ENCODE measurements around the gene SMC1B. TPM values are rescaled to one million over a fixed set of nuclear protein-coding genes. Genes with fewer than 3 reads are reported as not detected.

SMC1B gene
- total RNA-seq, 2 experiments from 2014 or later = 0.50 to 0.81 TPM

DNA sequence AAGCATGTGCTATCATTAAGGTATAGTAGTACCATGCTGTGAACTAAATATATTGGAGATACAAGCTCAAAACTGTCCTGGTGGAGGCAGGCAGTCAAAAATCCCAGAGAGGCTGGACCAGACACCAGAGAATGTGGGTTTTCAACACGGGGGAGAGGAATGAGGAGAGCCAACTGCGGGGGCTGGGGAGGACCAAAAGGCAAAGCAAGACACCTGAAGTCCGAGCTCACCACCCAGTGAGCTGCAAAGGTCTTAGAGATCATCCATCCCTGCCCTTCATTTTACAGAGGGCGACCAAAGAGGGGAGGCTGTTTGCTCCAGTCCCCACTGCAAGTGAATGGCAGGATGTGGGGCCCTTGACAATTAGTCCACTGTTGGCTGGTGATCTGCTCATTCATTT is 10.1 kb upstream of the SMC1B start:
- H3K36me3 Mint-ChIP-seq (ENCODE audit: low read depth) = peaks cover 22% of the 10 kb centered on the region
- peak; percentile 5 for DNase-seq
- POLR2A ChIA-PET = interaction anchor here (1.2 kb wide), 1 partner anchor 10 kb away, joined by 3 read pairs; the partner anchor contains the start of gene RIBC2
- H3K4me3 Mint-ChIP-seq = no peak overlapping the region
- CTCF ChIA-PET = interaction anchor here (1.0 kb wide), 1 partner anchor 9 kb away, joined by 3 read pairs; no protein-coding TSS in a partner anchor
- H3K27me3 Mint-ChIP-seq = no peaks in the 10 kb centered on the region
- H3K9me3 Mint-ChIP-seq = no peaks in the 10 kb centered on the region
- H3K4me1 Mint-ChIP-seq = no peaks in the 10 kb centered on the region
- H3K27ac Mint-ChIP-seq = no peak overlapping the region

DNA sequence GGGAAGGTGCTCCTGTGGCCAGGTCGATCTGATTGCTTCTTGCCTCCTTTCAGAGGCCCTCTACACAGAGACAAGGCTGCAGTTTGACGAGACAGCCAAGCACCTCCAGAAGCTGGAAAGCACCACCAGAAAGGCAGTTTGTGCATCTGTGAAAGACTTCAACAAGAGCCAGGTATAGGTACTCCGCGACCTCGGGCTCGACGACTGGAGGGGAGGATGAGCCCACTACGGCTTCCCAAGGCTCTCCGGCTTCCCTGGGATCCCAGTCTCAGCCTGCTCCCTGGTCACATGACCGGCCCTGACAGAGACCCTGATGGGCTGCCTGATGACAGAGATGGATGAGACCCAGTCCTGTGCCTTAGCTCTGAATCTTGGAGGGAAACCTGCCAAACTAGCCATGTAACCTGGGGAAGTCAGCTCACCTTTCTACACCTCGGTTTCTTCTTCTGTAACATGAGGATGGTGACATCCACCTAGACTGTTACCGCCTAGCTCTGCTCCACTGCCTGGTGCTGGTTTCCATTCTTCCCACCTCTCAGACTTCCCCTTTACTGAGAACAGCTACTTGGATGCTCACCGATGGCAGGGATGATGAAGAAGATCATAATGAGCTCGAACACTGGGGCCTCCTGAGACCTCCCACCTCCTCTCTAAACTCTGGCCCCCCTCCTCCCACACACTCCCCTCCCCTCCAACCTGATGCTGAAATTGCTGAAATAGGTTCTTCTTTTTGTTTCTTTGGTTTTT is 9.0 kb upstream of the SMC1B start:
- POLR2A ChIA-PET = interaction anchor here (1.2 kb wide), 1 partner anchor 8 kb away, joined by 3 read pairs; the partner anchor contains the start of gene RIBC2
- CTCF ChIA-PET = interaction anchor here (0.6 kb wide), 2 partner anchors 151 to 152 kb away, joined by 3 to 5 read pairs; no protein-coding TSS in a partner anchor

GRCh38 chr22:45421349-45422055 is 8.1 kb upstream of the SMC1B start:
- H3K4me3 Mint-ChIP-seq = no peak overlapping the region
- no peaks in the 10 kb centered on the region for H3K27me3 Mint-ChIP-seq
- H3K9me3 Mint-ChIP-seq = no peaks in the 10 kb centered on the region
- ChIA-PET CTCF (no interaction called here), POLR2A (no interaction called here)
- no peak overlapping the region for H3K27ac Mint-ChIP-seq
- DNase-seq = no peak
- H3K4me1 Mint-ChIP-seq = no peaks in the 10 kb centered on the region
- H3K36me3 Mint-ChIP-seq (ENCODE audit: low read depth) = peaks cover 26% of the 10 kb centered on the region

More for the DNA sequence above, 9.0 kb upstream of the SMC1B start:
- Mint-ChIP-seq H3K36me3 (ENCODE audit: low read depth) (peaks cover 28% of the 10 kb centered on the region), H3K27me3 (no peaks in the 10 kb centered on the region), H3K4me3 (no peak overlapping the region), H3K27ac (no peak overlapping the region), H3K4me1 (no peaks in the 10 kb centered on the region), H3K9me3 (no peaks in the 10 kb centered on the region)
- DNase-seq = peak; percentile 17

DNA sequence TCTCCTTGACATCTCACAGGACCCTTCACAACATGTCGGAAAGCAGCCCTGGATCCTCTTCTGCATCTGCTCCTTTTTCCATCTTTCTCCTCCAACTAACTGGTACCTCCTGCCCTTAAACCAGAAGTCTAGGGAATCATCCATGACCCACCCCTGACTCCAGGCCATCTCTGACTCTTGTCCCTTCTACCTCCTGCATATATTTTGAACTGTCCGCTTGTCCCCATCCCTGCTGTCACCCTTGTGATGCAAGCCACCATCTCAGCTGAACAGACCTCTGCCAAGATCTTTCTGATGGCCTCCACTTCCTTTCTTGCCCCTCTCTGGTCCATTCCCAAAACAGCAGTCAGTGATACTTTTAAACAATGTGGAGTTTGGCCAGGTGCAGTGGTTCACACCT is 7.1 kb upstream of the SMC1B start:
- Mint-ChIP-seq H3K9me3 (no peaks in the 10 kb centered on the region), H3K27me3 (no peaks in the 10 kb centered on the region), H3K27ac (no peak overlapping the region), H3K36me3 (ENCODE audit: low read depth) (peaks cover 22% of the 10 kb centered on the region), H3K4me1 (peaks cover 3% of the 10 kb centered on the region), H3K4me3 (no peak overlapping the region)
- ChIA-PET POLR2A (no interaction called here), CTCF (no interaction called here)
- peak; percentile 11 for DNase-seq

GRCh38 chr22:45420011-45420410 is 6.6 kb upstream of the SMC1B start:
- peaks cover 22% of the 10 kb centered on the region for H3K36me3 Mint-ChIP-seq (ENCODE audit: low read depth)

DNA sequence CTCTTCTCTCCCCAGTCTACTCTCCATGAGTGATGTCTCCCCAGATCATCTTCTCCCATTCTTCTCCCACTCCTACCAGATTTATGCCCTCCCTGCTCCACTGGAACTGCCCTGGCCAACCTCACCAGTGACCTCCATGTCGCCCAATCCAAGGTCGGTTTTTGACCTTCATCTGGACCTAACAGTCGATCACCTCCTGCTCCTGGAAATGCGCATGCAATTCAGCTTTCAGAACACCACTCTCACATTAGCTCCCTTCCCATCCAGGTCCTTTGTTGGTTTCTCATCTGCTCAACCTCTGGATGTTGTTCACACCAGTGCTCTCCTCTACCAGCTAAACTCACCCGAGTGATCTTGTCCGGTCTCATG is 5.4 kb upstream of the SMC1B start:
- Mint-ChIP-seq H3K27ac (no peak overlapping the region), H3K36me3 (ENCODE audit: low read depth) (peaks cover 22% of the 10 kb centered on the region), H3K4me3 (no peak overlapping the region), H3K9me3 (no peaks in the 10 kb centered on the region), H3K27me3 (no peaks in the 10 kb centered on the region), H3K4me1 (peaks cover 14% of the 10 kb centered on the region)
- DNase-seq = no peak
- ChIA-PET CTCF (interaction anchor here (0.6 kb wide), 1 partner anchor 25 kb away, joined by 3 read pairs; no protein-coding TSS in a partner anchor), POLR2A (no interaction called here)

More at GRCh38 chr22:45420011-45420410, 6.6 kb upstream of the SMC1B start:
- ChIA-PET CTCF (no interaction called here), POLR2A (no interaction called here)
- Mint-ChIP-seq H3K4me3 (no peak overlapping the region), H3K27me3 (no peaks in the 10 kb centered on the region), H3K27ac (no peak overlapping the region), H3K4me1 (peaks cover 3% of the 10 kb centered on the region), H3K9me3 (no peaks in the 10 kb centered on the region)
- DNase-seq = no peak

DNA sequence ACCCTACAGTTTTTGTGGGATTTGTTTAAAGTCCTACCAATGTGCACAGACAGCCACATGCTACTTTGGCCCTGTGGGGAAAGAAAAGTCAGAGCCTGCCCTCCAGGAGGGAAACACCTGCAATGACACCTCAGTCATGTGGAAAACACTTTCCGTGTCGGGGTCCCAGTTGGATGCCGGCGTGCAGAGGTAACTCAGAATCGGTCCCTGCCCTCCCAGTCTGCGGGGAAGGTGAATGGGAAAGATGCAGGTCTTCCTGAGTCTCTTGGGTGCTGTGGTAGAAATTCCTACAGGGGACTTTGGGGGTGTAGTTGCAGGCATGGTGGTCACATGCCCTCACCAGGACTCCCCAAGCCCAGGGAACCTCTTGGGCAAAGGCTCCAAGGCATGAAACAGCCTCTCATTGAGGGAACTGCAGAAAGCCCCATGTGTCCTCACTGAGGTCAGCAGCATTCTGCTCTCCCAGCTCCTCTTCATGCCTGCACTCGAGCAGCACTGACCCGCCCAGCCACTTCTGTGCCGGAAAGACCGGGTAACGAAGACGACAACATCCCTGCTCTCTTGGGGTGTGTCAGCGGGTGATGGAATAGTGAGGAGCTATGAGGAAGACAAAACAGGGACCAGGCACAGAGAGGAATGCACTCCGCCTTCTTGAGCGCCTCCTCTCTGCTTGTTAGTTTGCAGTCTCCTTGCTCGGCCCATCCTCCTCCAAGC is 4.8 kb upstream of the SMC1B start:
- Mint-ChIP-seq H3K36me3 (ENCODE audit: low read depth) (peaks cover 22% of the 10 kb centered on the region), H3K27ac (no peak overlapping the region), H3K9me3 (no peaks in the 10 kb centered on the region), H3K4me3 (no peak overlapping the region), H3K4me1 (peaks cover 18% of the 10 kb centered on the region), H3K27me3 (no peaks in the 10 kb centered on the region)
- DNase-seq = no peak
- ChIA-PET POLR2A (no interaction called here), CTCF (interaction anchor here (0.6 kb wide), 1 partner anchor 25 kb away, joined by 3 read pairs; no protein-coding TSS in a partner anchor)

DNA sequence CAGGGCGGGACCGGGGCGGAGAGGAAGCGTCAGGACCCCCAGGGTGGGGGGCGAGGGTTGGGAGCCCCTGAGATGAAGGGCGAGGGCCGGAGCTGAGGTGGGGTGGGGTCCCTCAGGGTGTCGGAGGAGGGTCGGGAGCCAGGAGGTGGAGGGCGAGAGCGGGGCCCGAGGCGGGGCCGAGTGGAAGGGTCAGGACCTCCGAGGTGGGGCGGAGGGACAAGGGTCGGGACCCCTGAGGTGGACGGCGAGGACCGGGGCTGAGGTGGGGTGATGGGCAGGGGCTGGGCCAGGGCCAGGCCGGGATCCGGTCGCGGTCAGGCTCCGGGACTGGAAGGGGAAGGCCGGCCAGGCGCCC is 409 bp downstream of the SMC1B start:
- Mint-ChIP-seq H3K4me1 (peaks cover 23% of the 10 kb centered on the region), H3K9me3 (no peaks in the 10 kb centered on the region), H3K27ac (no peak overlapping the region), H3K27me3 (no peaks in the 10 kb centered on the region), H3K4me3 (peak overlapping the region; percentile 59), H3K36me3 (ENCODE audit: low read depth) (peaks cover 10% of the 10 kb centered on the region)
- POLR2A ChIA-PET = interaction anchor here (1.1 to 1.8 kb wide), 4 partner anchors 16 to 249 kb away, joined by 3 to 10 read pairs (median 5); partner anchors contain the start of gene NUP50
- DNase-seq = no peak
- CTCF ChIA-PET = no interaction called here

GRCh38 chr22:45407793-45408192 is 5.6 kb downstream of the SMC1B start:
- Mint-ChIP-seq H3K4me3 (no peak overlapping the region), H3K36me3 (ENCODE audit: low read depth) (peaks cover 3% of the 10 kb centered on the region), H3K9me3 (no peaks in the 10 kb centered on the region), H3K4me1 (peaks cover 5% of the 10 kb centered on the region), H3K27me3 (no peaks in the 10 kb centered on the region), H3K27ac (no peak overlapping the region)
- POLR2A ChIA-PET = no interaction called here
- CTCF ChIA-PET = interaction anchor here (1.0 kb wide), 1 partner anchor 10 kb away, joined by 3 read pairs; no protein-coding TSS in a partner anchor
- DNase-seq = no peak

DNA sequence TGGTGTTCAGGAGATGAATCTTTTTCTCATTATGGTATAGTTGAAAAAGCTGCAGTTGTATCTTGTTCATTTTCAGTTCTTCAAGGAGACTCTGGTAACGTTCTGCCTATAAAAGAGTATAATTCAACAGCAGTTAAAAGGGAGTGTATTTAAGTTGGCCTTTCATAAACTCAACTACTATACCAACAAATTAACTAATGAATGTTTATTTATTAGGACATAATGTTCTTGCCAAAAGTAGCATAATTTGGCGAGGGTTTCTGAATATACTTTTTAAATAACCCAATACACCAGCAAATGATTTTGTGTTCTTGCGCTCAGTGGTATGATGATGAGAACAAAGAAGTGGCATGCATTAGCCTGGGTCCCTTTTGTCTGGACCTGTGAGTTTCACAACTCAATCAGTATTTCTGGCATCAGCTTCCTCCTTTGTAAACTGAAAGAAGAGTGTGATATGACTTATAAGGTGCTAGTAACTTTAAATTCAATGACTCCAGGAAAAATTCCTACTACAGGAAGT is 10.9 kb downstream of the SMC1B start:
- H3K27me3 Mint-ChIP-seq = peaks cover 9% of the 10 kb centered on the region
- CTCF ChIA-PET = no interaction called here
- no peaks in the 10 kb centered on the region for H3K9me3 Mint-ChIP-seq
- POLR2A ChIA-PET = no interaction called here
- no peak overlapping the region for H3K4me3 Mint-ChIP-seq
- no peak overlapping the region for H3K27ac Mint-ChIP-seq
- no peaks in the 10 kb centered on the region for H3K36me3 Mint-ChIP-seq (ENCODE audit: low read depth)
- no peak for DNase-seq
- no peaks in the 10 kb centered on the region for H3K4me1 Mint-ChIP-seq

DNA sequence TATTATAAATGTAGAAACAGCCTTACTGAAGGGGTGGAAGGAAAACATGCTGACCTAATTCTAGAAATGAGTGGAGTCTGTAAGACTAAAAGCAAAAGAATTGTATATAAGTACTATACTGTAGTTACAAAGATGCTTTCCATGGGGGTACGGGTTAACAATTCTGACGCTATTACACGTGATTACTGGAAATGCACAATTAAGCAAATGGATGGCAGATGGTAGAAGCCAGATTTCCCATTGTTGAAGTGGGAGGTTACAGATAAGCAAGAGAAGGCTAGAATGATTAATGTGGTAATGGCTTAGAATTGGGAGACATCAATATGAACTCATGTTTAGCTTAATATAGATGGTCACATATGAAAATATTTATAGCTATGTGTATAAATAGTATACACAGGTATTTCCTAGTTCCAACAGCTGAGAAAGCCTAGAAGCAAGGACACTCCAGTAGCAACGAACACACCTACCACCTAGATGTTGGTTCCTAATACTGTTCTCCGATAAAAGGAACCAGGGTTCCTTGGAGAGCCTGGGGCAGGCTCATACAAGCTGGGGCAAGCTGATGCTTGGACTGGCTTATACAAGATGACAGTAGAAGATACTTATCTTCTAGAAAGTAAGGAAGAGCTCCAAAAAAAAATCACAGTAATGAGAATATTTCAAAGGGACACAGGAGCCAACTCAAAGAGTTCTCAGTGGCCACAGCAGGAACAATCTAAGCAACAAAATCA is 13.5 kb downstream of the SMC1B start:
- no peaks in the 10 kb centered on the region for H3K9me3 Mint-ChIP-seq
- no peak for DNase-seq

GRCh38 chr22:45398214-45398613 is 15.2 kb downstream of the SMC1B start:
- no peak for DNase-seq
- ChIA-PET CTCF (interaction anchor here (1.0 kb wide), 1 partner anchor 9 kb away, joined by 3 read pairs; no protein-coding TSS in a partner anchor), POLR2A (no interaction called here)
- H3K36me3 Mint-ChIP-seq (ENCODE audit: low read depth) = no peaks in the 10 kb centered on the region
- no peaks in the 10 kb centered on the region for H3K9me3 Mint-ChIP-seq
- peaks cover 9% of the 10 kb centered on the region for H3K27me3 Mint-ChIP-seq
- no peak overlapping the region for H3K4me3 Mint-ChIP-seq
- H3K27ac Mint-ChIP-seq = no peak overlapping the region
- no peaks in the 10 kb centered on the region for H3K4me1 Mint-ChIP-seq

More for the DNA sequence above, 13.5 kb downstream of the SMC1B start:
- Mint-ChIP-seq H3K4me3 (no peak overlapping the region), H3K36me3 (ENCODE audit: low read depth) (no peaks in the 10 kb centered on the region), H3K27ac (no peak overlapping the region), H3K27me3 (peaks cover 9% of the 10 kb centered on the region), H3K4me1 (no peaks in the 10 kb centered on the region)
- ChIA-PET CTCF (no interaction called here), POLR2A (no interaction called here)
